Hepatocyte (in vitro differentiated cells): ENCODE data around the gene VCL.

ENCODE experiments used
- CTCF ChIP-seq: fragments of 200-600 bp; sonication (generic); IDR thresholded peaks from 2 replicates; pipeline ENCODE4 v1.5.1; 2016; ENCODE audit warnings: antibody characterized with exemption, mild to moderate bottlenecking; ENCODE audit not compliant: poor library complexity
- EZH2 ChIP-seq: fragments of 200-600 bp; sonication (generic); IDR thresholded peaks from 2 replicates; pipeline ENCODE4 v1.6.1; 2016; ENCODE audit warnings: antibody characterized with exemption, mild to moderate bottlenecking, borderline replicate concordance
- EZH2phosphoT487 ChIP-seq: fragments of 200-600 bp; sonication (generic); IDR thresholded peaks from one replicate; pipeline ENCODE4 v1.6.1; 2018; ENCODE audit warnings: antibody characterized with exemption, mild to moderate bottlenecking, low read depth, moderate library complexity; ENCODE audit not compliant: unreplicated experiment, severe bottlenecking

- no peak for TF ChIP-seq CTCF
- no peak for TF ChIP-seq EZH2phosphoT487
- no peak for TF ChIP-seq EZH2
Observed at GRCh38 chr10:74032900-74033655, 35.2 kb downstream of the VCL start.
